WTC11 (cell line): ENCODE results near the gene ITPR3.

Experiments
- ATF2 ChIP-seq: sonication (generic); formaldehyde crosslinking; IDR thresholded peaks from 2 replicates; pipeline ENCODE4 v1.8.1; 2022; ENCODE audit warnings: low read depth, missing genetic modification reagents, borderline replicate concordance
- ATF6 ChIP-seq: sonication (generic); formaldehyde crosslinking; IDR thresholded peaks from 2 replicates; pipeline ENCODE4 v1.8.1; 2023; ENCODE audit warnings: mild to moderate bottlenecking, missing genetic modification reagents
- CREM ChIP-seq: sonication (generic); formaldehyde crosslinking; IDR thresholded peaks from 2 replicates; pipeline ENCODE4 v1.8.1; 2022; ENCODE audit warnings: mild to moderate bottlenecking, missing genetic modification reagents, moderate library complexity
- CTCF ChIP-seq: fragments of 200-600 bp; IDR thresholded peaks from 2 replicates; pipeline ENCODE4 v1.8.0; 2022; ENCODE audit warnings: antibody characterized with exemption
- MAX ChIP-seq: sonication (generic); formaldehyde crosslinking; IDR thresholded peaks from 2 replicates; pipeline ENCODE4 v1.8.0; 2022; ENCODE audit warnings: mild to moderate bottlenecking, missing genetic modification reagents
- PRDM15 ChIP-seq: sonication (generic); formaldehyde crosslinking; IDR thresholded peaks from 2 replicates; pipeline ENCODE4 v1.8.0; 2022; ENCODE audit warnings: missing genetic modification reagents
- TCF7 ChIP-seq: sonication (generic); formaldehyde crosslinking; IDR thresholded peaks from 2 replicates; pipeline ENCODE4 v1.8.0; 2022; ENCODE audit warnings: mild to moderate bottlenecking, low read depth, missing genetic modification reagents, moderate library complexity
- TEAD4 ChIP-seq: sonication (generic); formaldehyde crosslinking; IDR thresholded peaks from 2 replicates; pipeline ENCODE4 v1.8.0; 2022; ENCODE audit warnings: mild to moderate bottlenecking, missing genetic modification reagents
- USF1 ChIP-seq: sonication (generic); formaldehyde crosslinking; IDR thresholded peaks from 2 replicates; pipeline ENCODE4 v1.8.0; 2022; ENCODE audit warnings: mild to moderate bottlenecking, missing genetic modification reagents
- ZBTB21 ChIP-seq: sonication (generic); formaldehyde crosslinking; IDR thresholded peaks from 2 replicates; pipeline ENCODE4 v1.8.1; 2023; ENCODE audit warnings: mild to moderate bottlenecking, missing genetic modification reagents, borderline replicate concordance
- ZNF512 ChIP-seq: sonication (generic); formaldehyde crosslinking; IDR thresholded peaks from 2 replicates; pipeline ENCODE4 v1.8.1; 2022; ENCODE audit warnings: missing genetic modification reagents, borderline replicate concordance

GRCh38 chr6:33610779-33611732 lies 10.1 kb upstream of the ITPR3 start:
- TF ChIP-seq ATF6 (CRISPR knock-in tag) (no peak), CTCF (no peak), USF1 (CRISPR knock-in tag) (no peak), TCF7 (CRISPR knock-in tag) (no peak), ATF2 (CRISPR knock-in tag) (no peak), ZNF512 (CRISPR knock-in tag) (no peak), CREM (no peak), ZBTB21 (CRISPR knock-in tag) (no peak), PRDM15 (CRISPR knock-in tag) (no peak), MAX (CRISPR knock-in tag) (no peak), TEAD4 (CRISPR knock-in tag) (no peak)
